HL-60 (cell line): ENCODE results near the gene SKI.
"Not testable (repeated sequence)": the region's sequence is repeated elsewhere in the genome, so short reads cannot be mapped to it uniquely, and the experiment has no call there.

ENCODE experiments used
- DNase-seq, 2 experiments: peaks; one replicate each; pipeline ENCODE4 v3.0.0-alpha.2; 2010 to 2020; ENCODE audit warnings: low read depth in 1 of 2, low spot score in 1 of 2
- H3K27ac ChIP-seq: fragments of 250-450 bp; sonication (Bioruptor Pico); replicated peaks from 2 replicates; pipeline ENCODE4 v1.5.1; 2020; ENCODE audit warnings: mild to moderate bottlenecking, moderate library complexity
- H3K27me3 ChIP-seq: fragments of 250-450 bp; sonication (Bioruptor Pico); 2 replicates; pipeline ENCODE4 v1.5.1; 2021; ENCODE audit warnings: mild to moderate bottlenecking, moderate library complexity; ENCODE audit not compliant: insufficient read depth, poor library complexity, severe bottlenecking
- H3K4me3 ChIP-seq: replicated peaks from 2 replicates; pipeline ENCODE4 v1.5.1; 2011; ENCODE audit warnings: mild to moderate bottlenecking, control low read depth, low read length; ENCODE audit not compliant: insufficient read depth
- CTCF ChIP-seq: IDR thresholded peaks from one replicate; pipeline ENCODE4 v1.5.1; 2011; ENCODE audit warnings: low read length, control low read depth, inconsistent platforms; ENCODE audit not compliant: insufficient read depth
- GABPA ChIP-seq: IDR thresholded peaks from 2 replicates; pipeline ENCODE4 v1.6.1; 2012; ENCODE audit warnings: low read depth
- POLR2AphosphoS5 ChIP-seq: IDR thresholded peaks from 2 replicates; pipeline ENCODE4 v1.6.1; 2012; ENCODE audit warnings: low read depth
- REST ChIP-seq: IDR thresholded peaks from 2 replicates; pipeline ENCODE4 v1.6.1; 2012; ENCODE audit warnings: low read depth; ENCODE audit not compliant: insufficient replicate concordance
- SPI1 ChIP-seq: IDR thresholded peaks from 2 replicates; pipeline ENCODE4 v1.6.1; 2012; ENCODE audit warnings: low read depth, mild to moderate bottlenecking, borderline replicate concordance

The SKI gene

GRCh38 chr1:2258996-2259395, 30.9 kb downstream of the SKI start:
- Histone ChIP-seq H3K4me3 (no peak overlapping the region), H3K27me3 (no peaks in the 10 kb centered on the region), H3K27ac (no peak overlapping the region)
- DNase-seq = no peak
- no peak for TF ChIP-seq CTCF
- TF ChIP-seq REST = no peak
- TF ChIP-seq SPI1 = no peak
- TF ChIP-seq GABPA = no peak
- no peak for TF ChIP-seq POLR2AphosphoS5

- Histone ChIP-seq H3K27ac (no peak overlapping the region), H3K4me3 (no peak overlapping the region), H3K27me3 (no peaks in the 10 kb centered on the region)
- TF ChIP-seq GABPA = no peak
- no peak for TF ChIP-seq CTCF
- no peak for TF ChIP-seq POLR2AphosphoS5
- TF ChIP-seq REST = no peak
- TF ChIP-seq SPI1 = no peak
- DNase-seq = no peak
Observed at GRCh38 chr1:2259668-2260402, 31.7 kb downstream of the SKI start.

- H3K4me3 ChIP-seq, H3K27ac ChIP-seq, H3K27me3 ChIP-seq, DNase-seq: not testable (repeated sequence)
Observed at GRCh38 chr1:2260470-2260869, 32.4 kb downstream of the SKI start.

- TF ChIP-seq POLR2AphosphoS5 = no peak
- TF ChIP-seq SPI1 = no peak
- TF ChIP-seq CTCF = no peak
- no peak for TF ChIP-seq REST
- no peak for TF ChIP-seq GABPA
- Histone ChIP-seq H3K27me3 (no peaks in the 10 kb centered on the region), H3K27ac (no peak overlapping the region), H3K4me3 (no peak overlapping the region)
- DNase-seq = no peak
Observed at GRCh38 chr1:2260917-2261316, 32.8 kb downstream of the SKI start.

GRCh38 chr1:2261476-2262395, 33.6 kb downstream of the SKI start:
- not testable (repeated sequence) for H3K27ac ChIP-seq, DNase-seq, H3K27me3 ChIP-seq, H3K4me3 ChIP-seq
